CD4-positive, alpha-beta memory T cell (primary cell): ENCODE measurements around the gene STXBP1. TPM values are rescaled to one million over a fixed set of nuclear protein-coding genes. Genes with fewer than 3 reads are reported as not detected.
"Not testable (repeated sequence)": the region's sequence is repeated elsewhere in the genome, so short reads cannot be mapped to it uniquely, and the experiment has no call there.

Experiments
- CTCF ChIA-PET: fragments of 350-600 bp; sonication (Branson Sonifier 250); formaldehyde crosslinking; loops from one replicate; lab custom pipeline; 2021; ENCODE audit warnings: inconsistent platforms; ENCODE audit not compliant: partially characterized antibody; lab: Charles Lee
- POLR2A ChIA-PET: fragments of 350-600 bp; sonication (Branson Sonifier 250); formaldehyde crosslinking; loops from one replicate; lab custom pipeline; 2021; ENCODE audit not compliant: partially characterized antibody; lab: Charles Lee
- DNase-seq, 5 donors: peaks; one replicate each; pipeline versions ENCODE4 v3.0.0 to v3.0.0-alpha.2; 2020 to 2022; ENCODE audit warnings: mixed read lengths in 1 of 5
- H3K27ac ChIP-seq: one replicate; pipeline ENCODE4 v1.7.0; 2013; ENCODE audit warnings: low read depth, low read length
- H3K27me3 ChIP-seq: 2 replicates; pipeline ENCODE4 v1.7.0; 2013; ENCODE audit warnings: mild to moderate bottlenecking, low read length, moderate library complexity; ENCODE audit not compliant: insufficient read depth
- H3K36me3 ChIP-seq: 2 replicates; pipeline ENCODE4 v1.7.0; 2013; ENCODE audit warnings: mild to moderate bottlenecking, low read length, moderate library complexity; ENCODE audit not compliant: insufficient read depth
- H3K4me1 ChIP-seq: 2 replicates; pipeline ENCODE4 v1.7.0; 2013; ENCODE audit warnings: mild to moderate bottlenecking, low read length, moderate library complexity; ENCODE audit not compliant: insufficient read depth
- H3K4me3 ChIP-seq, 2 donors: one replicate each; pipeline ENCODE4 v1.7.0; 2013; ENCODE audit warnings: low read length in 2 of 2, mild to moderate bottlenecking in 1 of 2
- H3K9me3 ChIP-seq, 2 donors: one replicate each; pipeline ENCODE4 v1.7.0; 2013; ENCODE audit warnings: low read length in 2 of 2, control low read depth in 1 of 2; ENCODE audit not compliant: control insufficient read depth in 1 of 2
- H3K27ac Mint-ChIP-seq, 7 donors: one replicate each; pipeline ENCODE4 v1.8.0; 2020 to 2021; ENCODE audit warnings: mixed read lengths in 7 of 7, mild to moderate bottlenecking in 6 of 7, inconsistent platforms in 3 of 7, moderate library complexity in 3 of 7
- H3K27me3 Mint-ChIP-seq, 2 donors: one replicate each; pipeline ENCODE4 v1.8.0; 2020 to 2021; ENCODE audit warnings: mixed read lengths in 2 of 2
- H3K36me3 Mint-ChIP-seq, 2 donors: one replicate each; pipeline ENCODE4 v1.8.0; 2020 to 2021; ENCODE audit warnings: mixed read lengths in 2 of 2, inconsistent platforms in 1 of 2, mild to moderate bottlenecking in 1 of 2
- H3K4me1 Mint-ChIP-seq, 4 donors: one replicate each; pipeline ENCODE4 v1.8.0; 2020 to 2021; ENCODE audit warnings: mixed read lengths in 4 of 4, mild to moderate bottlenecking in 1 of 4
- H3K4me3 Mint-ChIP-seq, 8 donors: one replicate each; pipeline ENCODE4 v1.8.0; 2020 to 2021; ENCODE audit warnings: mixed read lengths in 8 of 8, mild to moderate bottlenecking in 7 of 8, moderate library complexity in 6 of 8, inconsistent platforms in 3 of 8
- H3K9me3 Mint-ChIP-seq, 8 donors: one replicate each; pipeline ENCODE4 v1.8.0; 2020 to 2021; ENCODE audit warnings: mixed read lengths in 8 of 8, mild to moderate bottlenecking in 5 of 8, inconsistent platforms in 3 of 8, moderate library complexity in 1 of 8
- intact Hi-C: fragments of 100-400 bp; cut with micrococcal nuclease; formaldehyde crosslinking; loops from one replicate; pipeline ENCODE4 v1.15.1; 2023
- polyA plus RNA-seq, 2 donors: library from polyadenylated mRNA; unstranded; fragments of 300-500 nt; fragmentation: Illumina TruSeq; gene quantifications; one replicate each; pipeline ENCODE4 v1.2.3, GENCODE V29; 2021
- total RNA-seq, 2 experiments: library from RNA; stranded (reverse); gene quantifications; one replicate each; pipeline ENCODE4 v1.2.3, GENCODE V29; 2021

The STXBP1 gene
- total and polyA plus RNA-seq, 4 experiments from 2014 or later, result 4.8 to 20.9 (median 12.7) TPM

GRCh38 chr9:127612939-127613582 is 984 bp downstream of the STXBP1 start:
- peaks cover 0 to 5% of the 10 kb centered on the region in 2 donors for H3K36me3 Mint-ChIP-seq
- no peaks in the 10 kb centered on the region for H3K36me3 ChIP-seq
- H3K4me3 ChIP-seq, result peak overlapping the region in 1 of 2 donors; percentile 47
- peaks cover 4 to 14% of the 10 kb centered on the region in 2 donors for H3K27me3 Mint-ChIP-seq
- no peak overlapping the region for H3K27ac ChIP-seq
- peak; percentile 56 to 59 (median 57) for DNase-seq
- H3K4me1 Mint-ChIP-seq, result peaks cover 20 to 39% (median 26%) of the 10 kb centered on the region in 4 donors
- H3K4me3 Mint-ChIP-seq, result peak overlapping the region; percentile 84 to 93 (median 90)
- ChIA-PET CTCF (interaction anchor here (0.7 to 2.1 kb wide), 3 partner anchors 9 to 257 kb away, joined by 3 to 6 read pairs (median 6); no protein-coding TSS in a partner anchor), POLR2A (interaction anchor here (0.8 to 3.6 kb wide), 3 partner anchors 83 to 122 kb away, joined by 3 to 13 read pairs (median 3); partner anchors contain the start of gene TOR2A)
- H3K9me3 Mint-ChIP-seq, result no peaks in the 10 kb centered on the region
- peaks cover 27% of the 10 kb centered on the region for H3K4me1 ChIP-seq
- H3K27me3 ChIP-seq, result peaks cover 4% of the 10 kb centered on the region
- peak overlapping the region in 6 of 7 donors; percentile 30 to 90 (median 76) for H3K27ac Mint-ChIP-seq
- H3K9me3 ChIP-seq, result no peaks in the 10 kb centered on the region
- intact Hi-C loops, result loop anchor here (1.0 to 5.0 kb wide), 4 partner anchors 102 to 304 kb away; partner anchors contain the start of genes PTRH1, ST6GALNAC4 and TOR2A

- ChIA-PET POLR2A (interaction anchor here (0.8 to 1.0 kb wide), 2 partner anchors 82 to 122 kb away, joined by 3 read pairs; partner anchors contain the start of gene TOR2A), CTCF (interaction anchor here (0.7 to 2.1 kb wide), 3 partner anchors 9 to 256 kb away, joined by 3 to 6 read pairs (median 6); no protein-coding TSS in a partner anchor)
- H3K4me1 ChIP-seq, result peaks cover 22% of the 10 kb centered on the region
- no peaks in the 10 kb centered on the region for H3K9me3 Mint-ChIP-seq
- H3K27ac Mint-ChIP-seq, result peak overlapping the region in 4 of 7 donors; percentile 74 to 85 (median 76)
- peak overlapping the region; percentile 84 to 93 (median 90) for H3K4me3 Mint-ChIP-seq
- no peak overlapping the region for H3K27ac ChIP-seq
- no peaks in the 10 kb centered on the region for H3K9me3 ChIP-seq
- peaks cover 4% of the 10 kb centered on the region for H3K27me3 ChIP-seq
- intact Hi-C loops, result loop anchor here (2.0 to 5.0 kb wide), 2 partner anchors 101 to 304 kb away; partner anchors contain the start of genes PTRH1 and ST6GALNAC4
- no peak for DNase-seq
- no peaks in the 10 kb centered on the region for H3K36me3 ChIP-seq
- H3K27me3 Mint-ChIP-seq, result peaks cover 4 to 14% of the 10 kb centered on the region in 2 donors
- H3K4me1 Mint-ChIP-seq, result peaks cover 18 to 34% (median 24%) of the 10 kb centered on the region in 4 donors
- peaks cover 0 to 5% of the 10 kb centered on the region in 2 donors for H3K36me3 Mint-ChIP-seq
- peak overlapping the region in 1 of 2 donors; percentile 47 for H3K4me3 ChIP-seq
Measured at GRCh38 chr9:127613583-127613954, 1.5 kb downstream of the STXBP1 start.

GRCh38 chr9:127614961-127615360 is 2.9 kb downstream of the STXBP1 start:
- DNase-seq, result no peak
- ChIA-PET POLR2A (no interaction called here), CTCF (interaction anchor here (1.5 kb wide), 1 partner anchor 11 kb away, joined by 3 read pairs; no protein-coding TSS in a partner anchor)
- intact Hi-C loops, result loop anchor here (5.0 kb wide), 1 partner anchor 302 kb away; the partner anchor contains the start of gene ST6GALNAC4
- H3K27ac ChIP-seq, result no peak overlapping the region
- peak overlapping the region in 1 of 7 donors; percentile 27 for H3K27ac Mint-ChIP-seq
- H3K27me3 Mint-ChIP-seq, result peaks cover 3 to 14% of the 10 kb centered on the region in 2 donors
- no peak overlapping the region for H3K4me3 ChIP-seq
- H3K36me3 Mint-ChIP-seq, result peaks cover 0 to 5% of the 10 kb centered on the region in 2 donors
- peaks cover 4% of the 10 kb centered on the region for H3K27me3 ChIP-seq
- peaks cover 13 to 20% (median 16%) of the 10 kb centered on the region in 4 donors for H3K4me1 Mint-ChIP-seq
- H3K9me3 Mint-ChIP-seq, result no peaks in the 10 kb centered on the region
- H3K4me3 Mint-ChIP-seq, result no peak overlapping the region
- no peaks in the 10 kb centered on the region for H3K9me3 ChIP-seq
- peaks cover 18% of the 10 kb centered on the region for H3K4me1 ChIP-seq
- no peaks in the 10 kb centered on the region for H3K36me3 ChIP-seq

- H3K4me3 ChIP-seq, H3K4me3 Mint-ChIP-seq, CTCF ChIA-PET, H3K9me3 Mint-ChIP-seq, POLR2A ChIA-PET, H3K36me3 Mint-ChIP-seq, H3K27ac Mint-ChIP-seq, intact Hi-C loops, H3K27me3 Mint-ChIP-seq, H3K9me3 ChIP-seq, H3K27ac ChIP-seq, H3K36me3 ChIP-seq, H3K27me3 ChIP-seq, DNase-seq, H3K4me1 ChIP-seq, H3K4me1 Mint-ChIP-seq: not testable (repeated sequence)
Measured at GRCh38 chr9:127621339-127621970, 9.4 kb downstream of the STXBP1 start.

DNA sequence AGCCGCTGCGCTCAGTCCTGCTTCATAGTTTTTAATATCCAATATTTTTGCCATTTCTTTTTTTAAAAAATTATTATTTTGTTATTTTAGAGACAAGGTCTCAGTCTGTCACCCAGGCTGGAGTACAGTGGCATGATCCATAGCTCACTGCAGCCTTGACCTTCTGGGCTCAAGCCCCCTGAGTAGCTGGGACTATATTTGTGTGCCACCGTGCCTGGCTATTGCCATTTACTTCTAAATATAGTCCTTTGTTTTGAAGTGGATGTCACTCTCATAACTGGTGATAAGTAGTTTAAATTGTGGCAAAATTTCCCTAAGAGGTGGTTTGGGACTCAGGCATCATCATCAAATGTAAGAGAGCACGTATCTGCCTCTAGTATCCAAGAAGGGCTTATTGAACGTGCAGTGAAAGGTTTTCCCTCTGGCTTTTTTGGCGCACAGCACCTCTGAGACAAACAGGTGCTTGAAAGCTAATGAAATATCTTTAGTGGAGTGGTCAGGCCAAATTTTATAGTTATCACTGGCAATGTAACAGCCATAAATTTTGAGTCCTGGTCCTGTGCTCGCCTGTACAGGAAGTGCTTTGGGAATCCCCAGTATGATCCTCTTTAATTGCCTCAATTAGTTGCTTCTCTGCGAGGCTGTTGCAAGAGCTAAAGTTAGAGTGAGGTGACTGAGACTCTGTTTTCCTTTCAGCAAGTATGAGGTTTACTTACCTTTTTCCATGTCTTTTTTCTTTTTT is 14.8 kb downstream of the STXBP1 start:
- H3K27me3 Mint-ChIP-seq, result peaks cover 0 to 2% of the 10 kb centered on the region in 2 donors
- Histone ChIP-seq H3K36me3 (no peaks in the 10 kb centered on the region), H3K4me3 (no peak overlapping the region), H3K9me3 (no peaks in the 10 kb centered on the region), H3K4me1 (no peaks in the 10 kb centered on the region), H3K27ac (no peak overlapping the region), H3K27me3 (no peaks in the 10 kb centered on the region)
- ChIA-PET POLR2A (no interaction called here), CTCF (no interaction called here)
- no peaks in the 10 kb centered on the region for H3K9me3 Mint-ChIP-seq
- intact Hi-C loops, result no loop called here
- no peaks in the 10 kb centered on the region for H3K36me3 Mint-ChIP-seq
- no peak for DNase-seq
- H3K27ac Mint-ChIP-seq, result peak overlapping the region in 1 of 7 donors; percentile 36
- H3K4me3 Mint-ChIP-seq, result no peak overlapping the region
- H3K4me1 Mint-ChIP-seq, result peaks cover 0 to 2% (median 0%) of the 10 kb centered on the region in 4 donors

DNA sequence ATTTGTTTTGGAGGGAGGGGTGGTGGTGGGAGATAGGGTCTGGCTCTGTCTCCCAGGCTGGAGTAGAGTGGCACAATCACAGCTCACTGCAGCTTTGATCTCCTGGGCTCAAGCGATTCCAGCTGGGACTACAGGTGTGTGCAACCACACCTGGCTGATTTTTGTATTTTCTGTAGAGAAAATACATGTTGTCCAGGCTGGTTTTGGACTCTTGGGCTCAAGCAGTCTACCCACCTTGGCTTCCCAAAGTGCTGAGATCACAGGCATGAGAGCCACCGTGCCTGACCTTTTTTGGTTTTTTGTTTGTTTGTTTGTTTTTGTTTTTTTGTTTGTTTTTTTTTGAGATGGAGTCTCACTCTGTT is 15.4 kb downstream of the STXBP1 start:
- H3K4me1 Mint-ChIP-seq, result peaks cover 0 to 2% (median 0%) of the 10 kb centered on the region in 4 donors
- POLR2A ChIA-PET, result no interaction called here
- H3K36me3 Mint-ChIP-seq, result no peaks in the 10 kb centered on the region
- intact Hi-C loops, result no loop called here
- no peak for DNase-seq
- no peak overlapping the region for H3K27ac Mint-ChIP-seq
- no peaks in the 10 kb centered on the region for H3K9me3 Mint-ChIP-seq
- no peak overlapping the region for H3K4me3 Mint-ChIP-seq
- no peak overlapping the region for H3K4me3 ChIP-seq
- H3K4me1 ChIP-seq, result no peaks in the 10 kb centered on the region
- H3K9me3 ChIP-seq, result no peaks in the 10 kb centered on the region
- H3K27me3 Mint-ChIP-seq, result peaks cover 0 to 2% of the 10 kb centered on the region in 2 donors
- H3K36me3 ChIP-seq, result no peaks in the 10 kb centered on the region
- H3K27ac ChIP-seq, result no peak overlapping the region
- H3K27me3 ChIP-seq, result no peaks in the 10 kb centered on the region
- CTCF ChIA-PET, result no interaction called here
